Transverse colon (tissue), 4 donors: ENCODE measurements around the gene GAGE2A. TPM values are rescaled to one million over a fixed set of nuclear protein-coding genes. Genes with fewer than 3 reads are reported as not detected.

Source experiments
- DNase-seq: peaks from one replicate; pipeline ENCODE4 v3.0.0-alpha.2; 2019
- H3K27ac ChIP-seq, 4 donors: fragments of 200-600 bp; sonication (generic); 2 replicates each; pipeline ENCODE4 v1.5.1; 2016 to 2018; ENCODE audit warnings: inconsistent platforms in 4 of 4
- H3K27me3 ChIP-seq: fragments of 200-600 bp; sonication (generic); 2 replicates; pipeline ENCODE4 v1.5.1; 2017; ENCODE audit warnings: inconsistent platforms
- H3K36me3 ChIP-seq, 4 donors: fragments of 200-600 bp; sonication (generic); 2 replicates each; pipeline ENCODE4 v1.5.1; 2017 to 2019; ENCODE audit warnings: inconsistent platforms in 4 of 4
- H3K4me1 ChIP-seq, 4 donors: fragments of 200-600 bp; sonication (generic); 2 replicates each; pipeline ENCODE4 v1.5.1; 2017 to 2020; ENCODE audit warnings: inconsistent platforms in 4 of 4
- H3K4me3 ChIP-seq, 4 donors: fragments of 200-600 bp; sonication (generic); 1 replicate in 1 of 4; 2 replicates in 3 of 4; pipeline versions ENCODE4 v1.5.1 to v1.6.1; 2017 to 2019; ENCODE audit warnings: inconsistent platforms in 4 of 4
- H3K9me3 ChIP-seq, 2 donors: fragments of 200-600 bp; sonication (generic); 2 replicates each; pipeline ENCODE4 v1.5.1; 2017 to 2019; ENCODE audit warnings: inconsistent platforms in 2 of 2
- EP300 ChIP-seq: sonication (generic); formaldehyde crosslinking; IDR thresholded peaks from one replicate; pipeline ENCODE4 v1.6.1; 2017; ENCODE audit warnings: antibody characterized with exemption, low read depth
- POLR2A ChIP-seq: fragments of 450-650 bp; IDR thresholded peaks from one replicate; pipeline ENCODE4 v1.6.1; 2016; ENCODE audit warnings: antibody characterized with exemption, mild to moderate bottlenecking, moderate library complexity
- POLR2AphosphoS5 ChIP-seq, 3 donors: sonication (generic); formaldehyde crosslinking; IDR thresholded peaks; one replicate each; pipeline ENCODE4 v1.6.1; 2016; ENCODE audit warnings: antibody characterized with exemption in 3 of 3
- WGBS, 2 donors: methylation state at CpG; one replicate each; pipeline ENCODE4 v1.1.5; 2018; ENCODE audit warnings: low coverage in 1 of 2; 5-methylcytosine and 5-hydroxymethylcytosine counted together
- in situ Hi-C, 4 donors: fragments of 200-750 bp; cut with MboI; loops; one replicate each; pipeline versions ENCODE4 v1.15.0 to v1.15.1; 2017; ENCODE audit warnings: low sequenced_read_pairs in 3 of 4, low pct_ligation_motif_present in 1 of 4, low pct_unique_long_range_greater_than_20kb in 1 of 4
- intact Hi-C: fragments of 100-400 bp; cut with DNase I; formaldehyde crosslinking; loops from one replicate; pipeline ENCODE4 v1.15.1; 2023; ENCODE audit warnings: low total_unique reads
- total RNA-seq, 4 donors: library from RNA; depleted of rRNA; stranded (reverse); fragments of >200 nt; gene quantifications; one replicate each; pipeline ENCODE4 v1.1.0, GENCODE V29; 2016
- TF ChIP-seq, protein P1 (sequence below), 5 experiments: fragments of 200-600 bp in 3 of 5; fragments of 450-650 bp in 2 of 5; sonication (generic) in 3 of 5; IDR thresholded peaks; 1 replicate in 2 of 5; 2 replicates in 3 of 5; pipeline ENCODE4 v1.5.1; 2016 to 2017; ENCODE audit warnings: antibody characterized with exemption in 5 of 5, inconsistent platforms in 3 of 5, mild to moderate bottlenecking in 2 of 5, moderate library complexity in 1 of 5

The GAGE2A gene
- total RNA-seq, 4 donors from 2014 or later, result not detected

- H3K27me3 ChIP-seq, result no peaks in the 10 kb centered on the region
- H3K4me1 ChIP-seq, result no peaks in the 10 kb centered on the region
- H3K9me3 ChIP-seq, result no peaks in the 10 kb centered on the region
- in situ Hi-C loops (no loop called here), intact Hi-C loops (no loop called here)
- WGBS, 2 donors, result 36% methylated on average over 7 of the region's 7 CpGs; no CpG with 5 or more reads in 1 of the 2 donors
- TF ChIP-seq POLR2AphosphoS5 (IDR thresholded peaks at IDR 0.05) (no peak), EP300 (no peak), POLR2A (no peak)
- TF ChIP-seq, protein P1, sequence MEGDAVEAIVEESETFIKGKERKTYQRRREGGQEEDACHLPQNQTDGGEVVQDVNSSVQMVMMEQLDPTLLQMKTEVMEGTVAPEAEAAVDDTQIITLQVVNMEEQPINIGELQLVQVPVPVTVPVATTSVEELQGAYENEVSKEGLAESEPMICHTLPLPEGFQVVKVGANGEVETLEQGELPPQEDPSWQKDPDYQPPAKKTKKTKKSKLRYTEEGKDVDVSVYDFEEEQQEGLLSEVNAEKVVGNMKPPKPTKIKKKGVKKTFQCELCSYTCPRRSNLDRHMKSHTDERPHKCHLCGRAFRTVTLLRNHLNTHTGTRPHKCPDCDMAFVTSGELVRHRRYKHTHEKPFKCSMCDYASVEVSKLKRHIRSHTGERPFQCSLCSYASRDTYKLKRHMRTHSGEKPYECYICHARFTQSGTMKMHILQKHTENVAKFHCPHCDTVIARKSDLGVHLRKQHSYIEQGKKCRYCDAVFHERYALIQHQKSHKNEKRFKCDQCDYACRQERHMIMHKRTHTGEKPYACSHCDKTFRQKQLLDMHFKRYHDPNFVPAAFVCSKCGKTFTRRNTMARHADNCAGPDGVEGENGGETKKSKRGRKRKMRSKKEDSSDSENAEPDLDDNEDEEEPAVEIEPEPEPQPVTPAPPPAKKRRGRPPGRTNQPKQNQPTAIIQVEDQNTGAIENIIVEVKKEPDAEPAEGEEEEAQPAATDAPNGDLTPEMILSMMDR (IDR thresholded peaks at IDR 0.05), result no peak
- no peaks in the 10 kb centered on the region for H3K36me3 ChIP-seq
- H3K27ac ChIP-seq, result no peak overlapping the region
- no peak for DNase-seq
- H3K4me3 ChIP-seq, result no peak overlapping the region
These were observed 21.5 kb downstream of the GAGE2A start for GRCh38 chrX:49610718-49611310.

- DNase-seq, result no peak
- Histone ChIP-seq H3K4me1 (no peaks in the 10 kb centered on the region), H3K36me3 (no peaks in the 10 kb centered on the region), H3K27ac (no peak overlapping the region), H3K27me3 (no peaks in the 10 kb centered on the region), H3K4me3 (no peak overlapping the region), H3K9me3 (no peaks in the 10 kb centered on the region)
- intact Hi-C loops, result no loop called here
- no peak for TF ChIP-seq POLR2A
- WGBS, 2 donors, result 83 to 90% methylated on average over 1 to 2 of the region's 2 CpGs
- in situ Hi-C loops, result no loop called here
These were observed 29.3 kb downstream of the GAGE2A start for GRCh38 chrX:49618574-49618973.

DNA sequence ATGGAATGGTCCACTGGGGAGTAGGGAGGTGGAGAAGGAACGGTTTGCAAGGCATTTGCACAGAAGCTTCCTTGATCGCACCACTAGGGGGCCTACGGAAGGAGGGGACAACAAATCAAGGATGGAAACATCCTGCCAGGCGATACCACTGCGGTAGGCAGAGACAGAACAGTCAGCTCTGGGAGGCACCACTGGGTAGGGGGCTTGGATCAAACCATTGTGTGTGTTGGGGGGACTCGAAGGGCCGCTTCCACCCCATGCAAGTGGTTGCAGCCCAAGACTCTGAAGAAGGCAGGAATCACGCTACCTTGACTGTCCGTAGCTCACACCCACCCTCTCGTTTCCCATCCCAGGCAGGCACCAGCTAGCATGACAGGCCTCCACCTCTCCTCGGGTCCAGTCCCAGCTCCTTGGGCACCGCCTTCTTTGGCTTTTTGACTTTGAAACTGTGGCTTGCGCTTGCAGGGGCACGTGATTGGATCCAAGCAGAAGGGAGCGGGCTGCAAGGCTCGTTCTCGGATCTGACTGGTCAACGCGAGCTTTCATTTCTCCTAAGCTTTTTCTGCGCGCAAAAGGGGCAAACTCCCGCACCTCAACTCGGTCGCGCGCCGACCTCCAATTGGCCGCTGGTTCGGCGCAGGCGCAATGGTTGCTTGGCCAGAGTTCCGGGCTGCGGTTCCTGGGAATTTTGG lies 37.9 kb downstream of the GAGE2A start:
- DNase-seq, result no peak
- Histone ChIP-seq H3K9me3 (no peaks in the 10 kb centered on the region), H3K4me1 (no peaks in the 10 kb centered on the region), H3K27me3 (no peaks in the 10 kb centered on the region), H3K4me3 (no peak overlapping the region), H3K27ac (no peak overlapping the region), H3K36me3 (no peaks in the 10 kb centered on the region)
- intact Hi-C loops, result no loop called here
- TF ChIP-seq POLR2A (no peak), EP300 (no peak), POLR2AphosphoS5 (IDR thresholded peaks at IDR 0.05) (no peak)
- TF ChIP-seq, protein P1 (IDR thresholded peaks at IDR 0.05), result no peak
- WGBS, 2 donors, result 90% methylated on average over 33 of the region's 33 CpGs; no CpG with 5 or more reads in 1 of the 2 donors
- in situ Hi-C loops, result no loop called here

DNA sequence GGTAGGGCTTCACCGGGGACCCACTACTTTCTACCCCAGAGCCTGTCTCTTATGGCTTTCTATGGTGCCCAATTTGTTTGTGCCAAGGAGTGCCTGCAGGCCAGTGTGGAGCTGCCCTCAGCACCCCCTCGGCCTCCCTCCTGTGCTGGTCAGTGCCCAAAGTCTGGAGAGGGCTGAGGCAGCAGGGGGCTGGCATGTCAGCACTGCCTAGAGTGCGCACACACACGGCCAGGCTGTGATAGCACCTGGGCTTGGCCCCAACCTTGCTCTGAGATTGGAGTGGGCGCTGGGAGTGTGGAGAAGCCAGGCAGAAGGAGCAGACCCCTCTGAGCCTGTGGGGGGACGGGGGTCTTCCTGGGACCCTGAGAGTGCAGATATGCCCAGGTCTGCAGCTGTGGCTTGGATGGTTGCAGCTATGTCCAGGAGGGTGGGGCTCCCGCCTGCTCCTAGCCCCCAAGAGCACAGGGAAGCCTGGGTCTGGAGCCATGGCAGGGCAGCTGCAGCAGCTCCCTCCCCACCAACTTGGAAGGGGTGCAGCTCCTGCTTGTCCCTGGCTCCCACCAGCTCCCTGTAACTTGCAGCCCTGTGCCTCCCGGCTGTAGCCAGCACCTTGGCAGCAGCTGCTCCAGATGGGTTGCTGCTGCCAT lies 55.8 kb downstream of the GAGE2A start:
- TF ChIP-seq EP300, result no peak
- no peak for TF ChIP-seq POLR2A
- TF ChIP-seq POLR2AphosphoS5 (IDR thresholded peaks at IDR 0.05), result no peak
- TF ChIP-seq, protein P1 (IDR thresholded peaks at IDR 0.05), result no peak
- Histone ChIP-seq H3K4me1 (no peaks in the 10 kb centered on the region), H3K36me3 (no peaks in the 10 kb centered on the region), H3K27me3 (no peaks in the 10 kb centered on the region), H3K27ac (no peak overlapping the region), H3K4me3 (no peak overlapping the region), H3K9me3 (no peaks in the 10 kb centered on the region)
- WGBS, 2 donors, result 65% methylated on average over 6 of the region's 8 CpGs; no CpG with 5 or more reads in 1 of the 2 donors
- no peak for DNase-seq
- in situ Hi-C loops, result no loop called here
- intact Hi-C loops, result no loop called here

Other genes with a start within 250 kb of the GAGE2A start
- not detected for gene GAGE12C, start 57.3 kb upstream of the GAGE2A start, total RNA-seq
- gene GAGE12D, start 47.8 kb upstream of the GAGE2A start, total RNA-seq, result not detected
- gene GAGE12E, start 38.2 kb upstream of the GAGE2A start, total RNA-seq, result not detected
- not detected for gene GAGE12F, start 28.7 kb upstream of the GAGE2A start, total RNA-seq
- not detected for gene GAGE12G, start 19.1 kb upstream of the GAGE2A start, total RNA-seq
- gene GAGE12H, start 9.5 kb upstream of the GAGE2A start, total RNA-seq, result not detected
- gene GAGE1, start 9.5 kb downstream of the GAGE2A start, total RNA-seq, result not detected
- not detected for gene PAGE1, start 106.5 kb downstream of the GAGE2A start, total RNA-seq
- gene PAGE4, start 239.8 kb downstream of the GAGE2A start, total RNA-seq, result not detected